Stomach (tissue), 9 donors: ENCODE measurements around the gene ILF3. TPM values are rescaled to one million over a fixed set of nuclear protein-coding genes. Genes with fewer than 3 reads are reported as not detected.

ENCODE experiments used
- DNase-seq, 2 donors: peaks; one replicate each; pipeline versions ENCODE4 v3.0.0 to v3.0.0-alpha.2; 2013 to 2019
- H3K27ac ChIP-seq, 5 donors: fragments of 200-600 bp in 4 of 5; sonication (generic) in 4 of 5; one replicate each; pipeline ENCODE4 v1.5.1; 2013 to 2019; ENCODE audit warnings: mild to moderate bottlenecking in 1 of 5, moderate library complexity in 1 of 5
- H3K27me3 ChIP-seq, 3 donors: fragments of 200-600 bp; sonication (generic); one replicate each; pipeline ENCODE4 v1.5.1; 2017 to 2019; ENCODE audit warnings: mixed run types in 1 of 3
- H3K36me3 ChIP-seq, 4 donors: fragments of 200-600 bp; sonication (generic); 1 replicate in 3 of 4; 2 replicates in 1 of 4; pipeline ENCODE4 v1.5.1; 2016 to 2019
- H3K4me1 ChIP-seq, 4 donors: fragments of 200-600 bp; sonication (generic); one replicate each; pipeline ENCODE4 v1.5.1; 2016 to 2019
- H3K4me3 ChIP-seq, 4 donors: fragments of 200-600 bp; sonication (generic) in 3 of 4; one replicate each; pipeline ENCODE4 v1.5.1; 2016 to 2019; ENCODE audit warnings: mild to moderate bottlenecking in 1 of 4
- H3K9me3 ChIP-seq, 4 donors: fragments of 200-600 bp; sonication (generic); one replicate each; pipeline ENCODE4 v1.5.1; 2016 to 2019
- EP300 ChIP-seq: sonication (generic); formaldehyde crosslinking; IDR thresholded peaks from one replicate; pipeline ENCODE4 v1.6.1; 2017; ENCODE audit warnings: antibody characterized with exemption
- POLR2A ChIP-seq, 4 donors: fragments of 450-650 bp; IDR thresholded peaks; one replicate each; pipeline ENCODE4 v1.6.1; 2016; ENCODE audit warnings: antibody characterized with exemption in 4 of 4, control low read depth in 2 of 4, mild to moderate bottlenecking in 1 of 4, moderate library complexity in 1 of 4
- POLR2AphosphoS5 ChIP-seq, 3 donors: sonication (generic); formaldehyde crosslinking; IDR thresholded peaks; one replicate each; pipeline ENCODE4 v1.6.1; 2016; ENCODE audit warnings: antibody characterized with exemption in 3 of 3
- WGBS, 5 donors: extraction: QIAGEN DNeasy Blood & Tissue Kit in 3 of 5; methylation state at CpG; one replicate each; pipeline versions ENCODE4 v1.1.5 to v1.1.7; 2013 to 2018; 5-methylcytosine and 5-hydroxymethylcytosine counted together
- intact Hi-C: fragments of 100-400 bp; cut with DNase I; formaldehyde crosslinking; loops from one replicate; pipeline ENCODE4 v1.15.1; 2023; ENCODE audit warnings: low total_unique reads
- polyA plus RNA-seq, 3 donors: library from polyadenylated mRNA; stranded (reverse); fragments of 200-250 nt; gene quantifications; one replicate each; pipeline ENCODE4 v1.2.3, GENCODE V29; 2013
- total RNA-seq, 5 donors: library from RNA; depleted of rRNA; stranded (reverse); fragments of >200 nt; gene quantifications; one replicate each; pipeline versions ENCODE4 v1.1.0 to v1.2.3, GENCODE V29; 2014 to 2016
- TF ChIP-seq, protein P1 (sequence below), 7 experiments: fragments of 450-650 bp in 4 of 7; fragments of 200-600 bp in 3 of 7; sonication (generic) in 3 of 7; IDR thresholded peaks; one replicate each; pipeline ENCODE4 v1.5.1; 2016 to 2019; ENCODE audit warnings: antibody characterized with exemption in 7 of 7, control low read depth in 2 of 7, mild to moderate bottlenecking in 1 of 7
- donor health status: healthy with polysubstance abuse.
- donor health status: Bipolar disorder and iron deficiency.
- donor health status: healthy.

Gene ILF3
- total and polyA plus RNA-seq, 8 donors, result 33.5 to 381 (median 90.4) TPM

DNA sequence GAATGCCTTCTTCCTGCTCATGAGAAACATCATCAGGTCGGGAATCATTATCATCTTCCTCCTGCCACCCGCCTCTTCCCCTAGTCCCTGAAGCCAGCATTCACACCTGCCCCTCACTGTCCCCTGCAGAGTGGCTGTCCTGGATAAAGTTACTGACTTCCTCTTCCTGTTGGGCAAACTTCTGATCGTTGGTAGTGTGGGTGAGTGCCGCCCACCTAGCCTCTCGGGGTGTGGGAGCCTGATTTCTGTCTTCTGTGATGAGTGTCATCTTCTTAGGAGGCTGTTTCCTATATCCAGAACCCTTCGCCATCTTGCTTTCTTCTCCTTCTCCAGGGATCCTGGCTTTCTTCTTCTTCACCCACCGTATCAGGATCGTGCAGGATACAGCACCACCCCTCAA, 16.3 kb upstream of the ILF3 start:
- 71 to 79% (median 72%) methylated on average over 8 of the region's 8 CpGs for WGBS, 5 donors
- H3K36me3 ChIP-seq, result peaks cover 68 to 98% (median 97%) of the 10 kb centered on the region in 4 donors

DNA sequence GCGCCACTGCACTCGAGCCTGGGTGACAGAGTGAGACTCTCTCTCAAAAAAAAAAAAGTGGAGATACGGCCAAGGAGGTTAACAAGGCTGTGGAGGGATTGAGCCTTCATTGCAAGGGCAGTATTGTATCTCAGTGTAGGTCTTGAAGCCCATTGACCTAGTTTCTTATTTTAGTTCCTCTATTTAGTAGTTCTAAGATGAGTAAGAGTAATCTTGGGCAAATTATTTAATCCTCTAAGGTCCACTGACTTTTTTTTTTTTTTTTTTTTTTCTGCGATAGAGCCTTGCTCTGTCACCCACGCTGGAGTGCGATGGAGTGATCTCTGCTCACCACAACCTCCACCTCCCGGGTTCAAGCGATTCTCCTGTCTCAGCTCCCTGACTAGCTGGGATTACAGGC, 14.3 kb upstream of the ILF3 start:
- peaks cover 17 to 79% (median 38%) of the 10 kb centered on the region in 4 donors for H3K4me1 ChIP-seq
- no peaks in the 10 kb centered on the region for H3K27me3 ChIP-seq
- H3K36me3 ChIP-seq, result peaks cover 67 to 93% (median 90%) of the 10 kb centered on the region in 4 donors
- intact Hi-C loops, result no loop called here
- H3K27ac ChIP-seq, result peak overlapping the region in 3 of 5 donors; percentile 3 to 22 (median 20)
- DNase-seq, result no peak
- no peak overlapping the region for H3K4me3 ChIP-seq
- no peaks in the 10 kb centered on the region for H3K9me3 ChIP-seq
- WGBS, 5 donors, result 78 to 85% (median 81%) methylated on average over 8 of the region's 8 CpGs
- TF ChIP-seq, protein P1, sequence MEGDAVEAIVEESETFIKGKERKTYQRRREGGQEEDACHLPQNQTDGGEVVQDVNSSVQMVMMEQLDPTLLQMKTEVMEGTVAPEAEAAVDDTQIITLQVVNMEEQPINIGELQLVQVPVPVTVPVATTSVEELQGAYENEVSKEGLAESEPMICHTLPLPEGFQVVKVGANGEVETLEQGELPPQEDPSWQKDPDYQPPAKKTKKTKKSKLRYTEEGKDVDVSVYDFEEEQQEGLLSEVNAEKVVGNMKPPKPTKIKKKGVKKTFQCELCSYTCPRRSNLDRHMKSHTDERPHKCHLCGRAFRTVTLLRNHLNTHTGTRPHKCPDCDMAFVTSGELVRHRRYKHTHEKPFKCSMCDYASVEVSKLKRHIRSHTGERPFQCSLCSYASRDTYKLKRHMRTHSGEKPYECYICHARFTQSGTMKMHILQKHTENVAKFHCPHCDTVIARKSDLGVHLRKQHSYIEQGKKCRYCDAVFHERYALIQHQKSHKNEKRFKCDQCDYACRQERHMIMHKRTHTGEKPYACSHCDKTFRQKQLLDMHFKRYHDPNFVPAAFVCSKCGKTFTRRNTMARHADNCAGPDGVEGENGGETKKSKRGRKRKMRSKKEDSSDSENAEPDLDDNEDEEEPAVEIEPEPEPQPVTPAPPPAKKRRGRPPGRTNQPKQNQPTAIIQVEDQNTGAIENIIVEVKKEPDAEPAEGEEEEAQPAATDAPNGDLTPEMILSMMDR (IDR thresholded peaks at IDR 0.05), result no peak
- TF ChIP-seq POLR2A (IDR thresholded peaks at IDR 0.05) (no peak), POLR2AphosphoS5 (IDR thresholded peaks at IDR 0.05) (no peak), EP300 (no peak)

More for the DNA sequence above, 16.3 kb upstream of the ILF3 start:
- TF ChIP-seq POLR2A (IDR thresholded peaks at IDR 0.05), result no peak
- TF ChIP-seq EP300, result no peak
- TF ChIP-seq POLR2AphosphoS5 (IDR thresholded peaks at IDR 0.05), result no peak
- TF ChIP-seq, protein P1 (IDR thresholded peaks at IDR 0.05), result no peak
- Histone ChIP-seq H3K4me3 (no peak overlapping the region), H3K27ac (peak overlapping the region in 1 of 5 donors; percentile 0), H3K4me1 (peaks cover 0 to 66% (median 21%) of the 10 kb centered on the region in 4 donors), H3K9me3 (no peaks in the 10 kb centered on the region), H3K27me3 (no peaks in the 10 kb centered on the region)
- no peak for DNase-seq
- intact Hi-C loops, result no loop called here

DNA sequence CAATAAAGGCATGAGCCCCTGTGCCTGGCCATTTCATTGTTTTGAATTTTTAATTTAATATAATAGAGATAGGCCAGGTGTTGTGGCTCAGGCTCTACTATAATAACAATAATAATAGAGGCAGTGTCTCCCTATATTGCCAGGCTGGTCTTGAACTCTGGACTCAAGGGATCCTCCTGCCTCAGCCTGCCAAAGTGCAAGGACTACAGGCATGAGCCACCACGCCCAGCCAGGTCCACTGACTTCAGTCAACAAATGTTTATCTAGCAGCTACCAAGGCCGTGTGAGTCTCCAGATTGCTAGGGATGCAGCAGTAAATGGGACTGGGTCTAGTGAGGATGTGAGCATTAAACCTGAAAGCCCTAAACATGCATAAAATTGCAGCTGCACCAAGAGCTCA, 13.8 kb upstream of the ILF3 start:
- DNase-seq, result no peak
- no peak overlapping the region for H3K27ac ChIP-seq

DNA sequence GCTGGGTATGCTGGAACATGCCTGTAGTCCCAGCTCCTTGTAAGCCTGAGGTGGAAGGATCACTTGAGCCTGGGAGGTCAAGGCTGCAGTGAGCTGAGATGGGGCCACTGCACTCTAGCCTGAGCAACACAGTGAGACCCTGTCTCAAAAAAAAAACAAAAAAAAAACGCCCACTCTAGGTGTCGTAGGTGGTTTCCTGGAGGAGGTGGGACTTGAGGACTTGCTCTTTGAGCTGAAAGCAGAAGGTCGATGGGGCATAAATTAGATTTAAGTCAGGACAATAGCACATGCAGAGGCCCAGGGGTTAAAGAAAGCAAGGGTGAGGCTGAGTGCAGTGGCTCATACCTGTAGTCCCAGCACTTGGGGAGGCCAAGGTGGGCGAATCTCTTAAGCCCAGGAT, 12.9 kb upstream of the ILF3 start:
- H3K27ac ChIP-seq, result no peak overlapping the region
- H3K36me3 ChIP-seq, result peaks cover 55 to 79% (median 76%) of the 10 kb centered on the region in 4 donors
- peaks cover 17 to 72% (median 35%) of the 10 kb centered on the region in 4 donors for H3K4me1 ChIP-seq
- H3K9me3 ChIP-seq, result no peaks in the 10 kb centered on the region
- H3K4me3 ChIP-seq, result no peak overlapping the region
- 68 to 85% (median 80%) methylated on average over 4 of the region's 4 CpGs for WGBS, 5 donors
- TF ChIP-seq, protein P1 (IDR thresholded peaks at IDR 0.05), result no peak
- TF ChIP-seq POLR2AphosphoS5 (IDR thresholded peaks at IDR 0.05), result no peak
- no peak for DNase-seq
- intact Hi-C loops, result no loop called here
- no peaks in the 10 kb centered on the region for H3K27me3 ChIP-seq

More for the DNA sequence above, 13.8 kb upstream of the ILF3 start:
- Histone ChIP-seq H3K4me3 (no peak overlapping the region), H3K9me3 (no peaks in the 10 kb centered on the region), H3K27me3 (no peaks in the 10 kb centered on the region), H3K36me3 (peaks cover 62 to 88% (median 85%) of the 10 kb centered on the region in 4 donors), H3K4me1 (peaks cover 17 to 76% (median 37%) of the 10 kb centered on the region in 4 donors)
- TF ChIP-seq POLR2AphosphoS5 (IDR thresholded peaks at IDR 0.05), result no peak
- no peak for TF ChIP-seq POLR2A (IDR thresholded peaks at IDR 0.05)
- no peak for TF ChIP-seq EP300
- intact Hi-C loops, result no loop called here
- 33 to 56% (median 52%) methylated on average over 2 of the region's 2 CpGs for WGBS, 5 donors

DNA sequence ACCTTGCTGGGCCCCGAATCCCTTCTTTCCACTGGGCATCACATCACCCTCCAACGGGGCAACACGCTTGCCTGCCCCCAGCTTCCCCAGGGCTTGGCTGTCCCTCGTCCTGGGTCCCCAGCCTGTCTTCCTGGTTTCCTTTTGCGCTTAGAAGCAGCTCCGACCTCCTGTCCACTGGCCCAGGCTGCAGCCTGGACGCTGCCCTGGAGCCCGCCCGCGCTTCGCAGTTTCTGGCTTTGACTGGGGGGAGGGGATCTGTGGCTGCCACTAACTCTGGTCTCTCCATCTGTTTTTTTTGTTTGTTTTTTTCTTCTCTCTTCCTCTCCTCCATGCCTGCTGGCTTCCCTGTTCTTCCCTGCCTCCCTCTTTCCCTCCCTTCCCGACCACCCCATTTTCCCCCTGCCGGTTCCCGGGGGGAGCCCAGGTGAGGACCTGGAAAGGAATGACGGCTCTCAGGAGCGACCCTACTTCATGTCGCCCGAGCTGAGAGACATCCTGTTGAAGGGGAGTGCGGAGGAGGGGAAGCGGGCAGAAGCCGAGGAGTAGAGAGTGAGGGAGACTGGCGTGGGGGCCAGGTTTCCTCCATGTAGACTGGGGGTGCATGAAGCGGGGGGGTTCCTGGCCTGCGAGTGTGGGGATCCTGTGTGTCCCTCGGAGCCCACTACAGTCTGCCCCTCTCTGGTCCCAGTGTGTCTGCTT, 11.5 kb upstream of the ILF3 start:
- no peaks in the 10 kb centered on the region for H3K9me3 ChIP-seq
- peak overlapping the region in 3 of 5 donors; percentile 2 to 66 (median 14) for H3K27ac ChIP-seq
- intact Hi-C loops, result no loop called here
- peaks cover 41 to 65% (median 62%) of the 10 kb centered on the region in 4 donors for H3K36me3 ChIP-seq
- no peaks in the 10 kb centered on the region for H3K27me3 ChIP-seq
- TF ChIP-seq, protein P1 (IDR thresholded peaks at IDR 0.05), result no peak
- TF ChIP-seq POLR2AphosphoS5 (IDR thresholded peaks at IDR 0.05) (no peak), POLR2A (IDR thresholded peaks at IDR 0.05) (no peak), EP300 (no peak)
- peaks cover 17 to 66% (median 34%) of the 10 kb centered on the region in 4 donors for H3K4me1 ChIP-seq
- H3K4me3 ChIP-seq, result no peak overlapping the region
- DNase-seq, result peak in 1 of 2 donors; percentile 28
- 72 to 76% (median 73%) methylated on average over 22 to 25 of the region's 25 CpGs for WGBS, 5 donors
